ENCODE measurements around the gene TDRD6. TPM values are rescaled to one million over a fixed set of nuclear protein-coding genes. Genes with fewer than 3 reads are reported as not detected.
"Not testable (repeated sequence)": the region's sequence is repeated elsewhere in the genome, so short reads cannot be mapped to it uniquely, and the experiment has no call there.

The TDRD6 gene
- total RNA-seq, 1 donor from 2014 or later = 0.35 TPM

- intact Hi-C loops (cut with DNase I) = no loop called here
- no peak for DNase-seq (ENCODE audit: missing footprints)
- ATAC-seq = no peak
These were observed 49.2 kb downstream of the TDRD6 start for GRCh38 chr6:46736906-46737305.

- ATAC-seq (no peak), DNase-seq (ENCODE audit: missing footprints) (no peak)
- intact Hi-C loops (cut with DNase I) = no loop called here
These were observed 53.8 kb downstream of the TDRD6 start for GRCh38 chr6:46741482-46741881.

- intact Hi-C loops (cut with DNase I) = no loop called here
- DNase-seq (ENCODE audit: missing footprints) (no peak), ATAC-seq (no peak)
These were observed 54.2 kb downstream of the TDRD6 start for GRCh38 chr6:46741910-46742309.

- ATAC-seq (no peak), DNase-seq (ENCODE audit: missing footprints) (no peak)
- intact Hi-C loops (cut with DNase I) = no loop called here
These were observed 55.9 kb downstream of the TDRD6 start for GRCh38 chr6:46743425-46744158.

- DNase-seq (ENCODE audit: missing footprints); intact Hi-C loops (cut with DNase I); ATAC-seq: not testable (repeated sequence)
These were observed 56.6 kb downstream of the TDRD6 start for GRCh38 chr6:46744159-46744725.

- intact Hi-C loops (cut with DNase I) = no loop called here
- no peak for DNase-seq (ENCODE audit: missing footprints)
- no peak for ATAC-seq
These were observed 58.3 kb downstream of the TDRD6 start for GRCh38 chr6:46745973-46746372.

- ATAC-seq (no peak), DNase-seq (ENCODE audit: missing footprints) (no peak)
- intact Hi-C loops (cut with DNase I) = no loop called here
These were observed 59.0 kb downstream of the TDRD6 start, which contains the start of gene ANKRD66 for GRCh38 chr6:46746696-46747095. Gene ANKRD66 (plus strand): TSS chr6:46746933. CDS start chr6:46751949, 5,016 bp downstream.

- DNase-seq (ENCODE audit: missing footprints) = no peak
- intact Hi-C loops (cut with DNase I) = no loop called here
- no peak for ATAC-seq
These were observed 61.3 kb downstream of the TDRD6 start for GRCh38 chr6:46748940-46749503.

GRCh38 chr6:46749731-46750130 lies 62.0 kb downstream of the TDRD6 start:
- DNase-seq (ENCODE audit: missing footprints) (no peak), ATAC-seq (no peak)
- intact Hi-C loops (cut with DNase I) = no loop called here

GRCh38 chr6:46751658-46752057 lies 64.0 kb downstream of the TDRD6 start:
- intact Hi-C loops (cut with DNase I) = no loop called here
- DNase-seq (ENCODE audit: missing footprints) (no peak), ATAC-seq (no peak)

Other genes with a start within 250 kb of the TDRD6 start
- 273 TPM for gene RCAN2, start 196.4 kb upstream of the TDRD6 start, total RNA-seq
- 4.8 TPM for gene CYP39A1, start 35.1 kb upstream of the TDRD6 start, total RNA-seq
- gene SLC25A27, start 34.9 kb upstream of the TDRD6 start, total RNA-seq = 11.1 TPM
- 0.14 TPM for gene PLA2G7, start 47.5 kb downstream of the TDRD6 start, total RNA-seq
- gene ANKRD66, start 59.0 kb downstream of the TDRD6 start, total RNA-seq = not detected
- gene MEP1A, start 105.5 kb downstream of the TDRD6 start, total RNA-seq = not detected
- 48.0 TPM for gene ADGRF5, start 234.1 kb downstream of the TDRD6 start, total RNA-seq

Measured in Right ventricle myocardium inferior (tissue), 1 donor.